Measurements from ENCODE around the gene PRR14.
"Not testable (repeated sequence)": the region's sequence is repeated elsewhere in the genome, so short reads cannot be mapped to it uniquely, and the experiment has no call there.

PRR14 gene

GRCh38 chr16:30696646-30697045, 45.9 kb downstream of the PRR14 start:
- DNase-seq: not testable (repeated sequence)

GRCh38 chr16:30697264-30698138, 46.7 kb downstream of the PRR14 start:
- DNase-seq: no peak

GRCh38 chr16:30698139-30698815, 47.5 kb downstream of the PRR14 start:
- peak; percentile 100 for DNase-seq

- DNase-seq: peak; percentile 87
Measured at GRCh38 chr16:30698816-30699614, 48.3 kb downstream of the PRR14 start, which contains the start of gene SRCAP. TSS of gene SRCAP (plus strand) at chr16:30699171. CDS start at chr16:30700825, 1,654 bp downstream.

- DNase-seq: no peak
Measured at GRCh38 chr16:30699615-30700099, 48.9 kb downstream of the PRR14 start.

- DNase-seq: no peak
Measured at GRCh38 chr16:30700491-30700890, 49.7 kb downstream of the PRR14 start.

- DNase-seq: no peak
Measured at GRCh38 chr16:30700971-30701370, 50.2 kb downstream of the PRR14 start.

GRCh38 chr16:30703071-30703470, 52.3 kb downstream of the PRR14 start:
- DNase-seq: not testable (repeated sequence)

- no peak for DNase-seq
Measured at GRCh38 chr16:30703971-30704370, 53.2 kb downstream of the PRR14 start.

Data from right hindlimb (tissue), 1 donor.